Lung (tissue), 12 donors: ENCODE data around the gene DTNA. TPM values are rescaled to one million over a fixed set of nuclear protein-coding genes. Genes with fewer than 3 reads are reported as not detected.

Experiments
- ATAC-seq: fragments of 200-7000 bp; cut with Tn5 transposase; one replicate; pipeline ENCODE4 v1.9.1; 2020; ENCODE audit warnings: moderate number of reproducible peaks; ENCODE audit not compliant: insufficient read depth, low FRiP score
- DNase-seq, 3 donors: peaks; one replicate each; pipeline ENCODE4 v3.0.0-alpha.2; 2013 to 2017
- H3K27ac ChIP-seq, 2 donors: one replicate each; pipeline ENCODE4 v1.5.1; 2013; ENCODE audit warnings: mild to moderate bottlenecking in 2 of 2, moderate library complexity in 2 of 2, control low read depth in 1 of 2, inconsistent platforms in 1 of 2, low read depth in 1 of 2, low read length in 1 of 2
- H3K27me3 ChIP-seq, 3 donors: one replicate each; pipeline ENCODE4 v1.5.1; 2013; ENCODE audit warnings: low read length in 2 of 3; ENCODE audit not compliant: control insufficient read depth in 3 of 3, insufficient read depth in 3 of 3
- H3K36me3 ChIP-seq, 4 donors: one replicate each; pipeline ENCODE4 v1.5.1; 2013; ENCODE audit warnings: low read length in 4 of 4, mild to moderate bottlenecking in 1 of 4, moderate library complexity in 1 of 4; ENCODE audit not compliant: control insufficient read depth in 4 of 4, insufficient read depth in 4 of 4
- H3K4me1 ChIP-seq, 5 donors: one replicate each; pipeline ENCODE4 v1.5.1; 2013; ENCODE audit warnings: low read length in 5 of 5, mild to moderate bottlenecking in 2 of 5, moderate library complexity in 1 of 5; ENCODE audit not compliant: control insufficient read depth in 5 of 5, insufficient read depth in 5 of 5
- H3K4me3 ChIP-seq: one replicate; pipeline ENCODE4 v1.5.1; 2013; ENCODE audit warnings: mild to moderate bottlenecking, control low read depth, moderate library complexity
- H3K9ac ChIP-seq, 2 donors: one replicate each; pipeline ENCODE4 v1.5.1; 2013; ENCODE audit warnings: low read length in 2 of 2, control low read depth in 1 of 2; ENCODE audit not compliant: insufficient read depth in 1 of 2
- H3K9me3 ChIP-seq, 4 donors: one replicate each; pipeline ENCODE4 v1.5.1; 2013; ENCODE audit warnings: low read length in 3 of 4, mild to moderate bottlenecking in 1 of 4, moderate library complexity in 1 of 4; ENCODE audit not compliant: control insufficient read depth in 4 of 4, insufficient read depth in 3 of 4
- WGBS, 2 donors: extraction: QIAGEN DNeasy Blood & Tissue Kit; methylation state at CpG; one replicate each; pipeline ENCODE4 v1.1.7; 2013; 5-methylcytosine and 5-hydroxymethylcytosine counted together
- polyA plus RNA-seq, 2 donors: library from polyadenylated mRNA; stranded (reverse); fragments of 200-250 nt; gene quantifications; one replicate each; pipeline ENCODE4 v1.2.1, GENCODE V29; 2013
- total RNA-seq, 2 donors: library from RNA; depleted of rRNA in 1 of 2; stranded (reverse); fragments of >200 nt in 1 of 2; gene quantifications; one replicate each; pipeline ENCODE4 v1.2.1, GENCODE V29; 2014 to 2021
- TF ChIP-seq, protein P1 (sequence below): IDR thresholded peaks from 2 replicates; pipeline ENCODE4 v1.5.1; 2012; ENCODE audit warnings: mild to moderate bottlenecking; ENCODE audit errors: control extremely low read depth, extremely low read depth
- donor health status: control.
- donor health status: control.
- donor health status: Bipolar disorder and iron deficiency.
- donor health status: healthy.
- donor health status: DM: yes; HTN: yes; CAD: no.

DTNA gene
- total and polyA plus RNA-seq, 4 donors: 5.0 to 23.8 (median 12.9) TPM

- WGBS, 2 donors: 86 to 91% methylated on average over 2 of the region's 2 CpGs
- no peak for ATAC-seq
- no peak overlapping the region for H3K27ac ChIP-seq
Measured at GRCh38 chr18:34866310-34866709, 156.2 kb downstream of the DTNA start.

DNA sequence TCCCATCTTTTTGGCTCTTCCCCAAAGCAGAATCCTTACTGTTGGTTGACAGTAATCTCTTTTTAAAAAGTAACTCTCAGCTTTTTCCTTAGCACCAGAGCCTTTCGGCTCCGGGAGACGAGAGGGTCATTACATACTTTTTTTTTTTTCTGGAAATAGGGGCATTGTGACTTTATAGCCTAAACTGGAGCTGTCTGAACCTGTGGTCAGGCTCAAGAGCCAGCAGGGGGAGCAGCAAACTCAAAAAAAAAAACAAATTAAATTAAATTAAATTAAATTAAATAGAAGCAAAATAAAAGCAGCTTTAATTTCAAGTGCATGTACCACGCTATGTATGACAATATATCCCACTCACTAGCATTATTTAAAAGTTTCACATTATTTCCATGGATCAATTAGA is 156.6 kb downstream of the DTNA start:
- Histone ChIP-seq H3K27ac (no peak overlapping the region), H3K9me3 (no peaks in the 10 kb centered on the region), H3K9ac (no peak overlapping the region), H3K27me3 (no peaks in the 10 kb centered on the region), H3K4me1 (peaks cover 0 to 18% (median 1%) of the 10 kb centered on the region in 5 donors), H3K4me3 (no peak overlapping the region), H3K36me3 (peaks cover 0 to 5% (median 0%) of the 10 kb centered on the region in 4 donors)
- ATAC-seq (no peak), DNase-seq (no peak)
- TF ChIP-seq, protein P1, sequence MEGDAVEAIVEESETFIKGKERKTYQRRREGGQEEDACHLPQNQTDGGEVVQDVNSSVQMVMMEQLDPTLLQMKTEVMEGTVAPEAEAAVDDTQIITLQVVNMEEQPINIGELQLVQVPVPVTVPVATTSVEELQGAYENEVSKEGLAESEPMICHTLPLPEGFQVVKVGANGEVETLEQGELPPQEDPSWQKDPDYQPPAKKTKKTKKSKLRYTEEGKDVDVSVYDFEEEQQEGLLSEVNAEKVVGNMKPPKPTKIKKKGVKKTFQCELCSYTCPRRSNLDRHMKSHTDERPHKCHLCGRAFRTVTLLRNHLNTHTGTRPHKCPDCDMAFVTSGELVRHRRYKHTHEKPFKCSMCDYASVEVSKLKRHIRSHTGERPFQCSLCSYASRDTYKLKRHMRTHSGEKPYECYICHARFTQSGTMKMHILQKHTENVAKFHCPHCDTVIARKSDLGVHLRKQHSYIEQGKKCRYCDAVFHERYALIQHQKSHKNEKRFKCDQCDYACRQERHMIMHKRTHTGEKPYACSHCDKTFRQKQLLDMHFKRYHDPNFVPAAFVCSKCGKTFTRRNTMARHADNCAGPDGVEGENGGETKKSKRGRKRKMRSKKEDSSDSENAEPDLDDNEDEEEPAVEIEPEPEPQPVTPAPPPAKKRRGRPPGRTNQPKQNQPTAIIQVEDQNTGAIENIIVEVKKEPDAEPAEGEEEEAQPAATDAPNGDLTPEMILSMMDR: no peak
- WGBS, 2 donors: 50 to 67% methylated on average over 4 of the region's 4 CpGs

More at GRCh38 chr18:34866310-34866709, 156.2 kb downstream of the DTNA start:
- Histone ChIP-seq H3K36me3 (peaks cover 0 to 5% (median 0%) of the 10 kb centered on the region in 4 donors), H3K4me3 (no peak overlapping the region), H3K9ac (no peak overlapping the region), H3K9me3 (no peaks in the 10 kb centered on the region), H3K27me3 (no peaks in the 10 kb centered on the region), H3K4me1 (peaks cover 0 to 18% (median 1%) of the 10 kb centered on the region in 5 donors)
- TF ChIP-seq, protein P1: no peak
- DNase-seq: no peak

- Histone ChIP-seq H3K4me3 (no peak overlapping the region), H3K27ac (no peak overlapping the region), H3K36me3 (peaks cover 0 to 5% (median 0%) of the 10 kb centered on the region in 4 donors), H3K9me3 (no peaks in the 10 kb centered on the region), H3K27me3 (no peaks in the 10 kb centered on the region), H3K9ac (no peak overlapping the region), H3K4me1 (peaks cover 0 to 24% (median 1%) of the 10 kb centered on the region in 5 donors)
- no peak for ATAC-seq
- TF ChIP-seq, protein P1: no peak
- peak in 2 of 3 donors; percentile 14 to 38 for DNase-seq
- WGBS, 2 donors: 60 to 67% methylated on average over 7 of the region's 7 CpGs
Measured at GRCh38 chr18:34867520-34867919, 157.4 kb downstream of the DTNA start.
